ENCODE data around the gene PLEKHA6.

Gene PLEKHA6

DNA sequence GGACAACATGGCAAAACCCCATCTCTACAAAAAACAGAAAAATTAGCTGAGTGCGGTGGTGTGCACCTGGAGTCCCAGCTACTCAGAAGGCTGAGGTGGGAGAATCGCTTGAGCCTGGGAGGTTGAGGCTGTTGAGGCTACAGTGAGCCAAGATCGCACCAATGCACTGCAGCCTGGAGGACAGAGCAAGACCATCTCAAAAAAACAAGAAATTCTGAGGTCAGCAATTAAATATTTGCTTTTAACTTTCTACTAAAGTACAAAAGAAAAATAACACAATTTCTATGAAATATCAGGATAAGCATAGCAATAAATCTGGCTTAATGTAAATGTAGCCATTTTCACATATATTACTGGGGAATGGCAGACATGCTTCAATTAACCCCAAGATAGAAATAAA lies 42.0 kb upstream of the PLEKHA6 start:
- Histone ChIP-seq H3K79me2 (ENCODE audit: control insufficient read depth, low read length) (peaks cover 53% of the 10 kb centered on the region), H3K36me3 (ENCODE audit: control insufficient read depth, low read length) (peaks cover 93% of the 10 kb centered on the region)

DNA sequence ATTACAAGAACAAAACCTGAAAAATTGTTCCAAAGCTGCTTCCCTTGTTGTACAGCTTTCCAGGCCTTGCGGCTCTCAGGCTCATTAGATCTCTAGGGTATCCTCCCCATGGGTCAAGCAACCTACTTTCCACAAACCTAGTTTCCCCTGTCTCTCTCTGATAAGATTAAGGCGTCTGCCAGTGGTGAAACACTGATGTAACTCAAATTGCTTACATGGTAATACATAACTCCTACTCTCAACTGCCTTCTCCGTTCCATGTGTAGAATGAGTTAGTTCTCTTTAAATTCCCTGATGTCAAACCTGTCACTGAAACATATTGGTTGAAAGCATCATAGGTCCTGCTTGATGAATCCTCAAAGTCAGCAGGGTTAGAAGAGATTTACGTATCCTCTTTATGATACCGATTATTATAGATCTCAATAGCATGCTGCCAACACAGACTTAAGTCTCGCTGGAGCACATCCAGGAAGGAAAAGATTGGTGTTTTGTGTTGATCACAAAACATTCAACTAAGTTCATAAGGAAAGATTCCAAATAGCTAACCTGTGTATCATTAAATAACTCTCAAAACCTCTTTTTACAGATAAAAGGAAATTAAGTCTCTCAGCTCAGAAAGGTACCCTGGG lies 41.3 kb upstream of the PLEKHA6 start:
- no peak overlapping the region for H3K4me3 ChIP-seq (ENCODE audit: low read length)

More for the DNA sequence above, 42.0 kb upstream of the PLEKHA6 start:
- Histone ChIP-seq H3K9me3 (ENCODE audit: control insufficient read depth, insufficient read depth, low read length) (no peaks in the 10 kb centered on the region), H3K4me1 (ENCODE audit: control insufficient read depth, low read length) (peaks cover 15% of the 10 kb centered on the region), H3F3A (ENCODE audit: control insufficient read depth, insufficient read depth) (peaks cover 47% of the 10 kb centered on the region), H4K20me1 (ENCODE audit: control insufficient read depth, insufficient read depth, low read depth, low read length) (peaks cover 22% of the 10 kb centered on the region), H3K27ac (ENCODE audit: low read depth, low read length) (no peak overlapping the region), H3K4me3 (ENCODE audit: low read length) (no peak overlapping the region), H3K9me2 (replicated peaks; ENCODE audit: control insufficient read depth, low read length) (no peaks in the 10 kb centered on the region), H3K27me3 (ENCODE audit: control insufficient read depth, low read length) (no peaks in the 10 kb centered on the region), H3K4me2 (ENCODE audit: low read length) (no peak overlapping the region)
- TF ChIP-seq, protein P1, sequence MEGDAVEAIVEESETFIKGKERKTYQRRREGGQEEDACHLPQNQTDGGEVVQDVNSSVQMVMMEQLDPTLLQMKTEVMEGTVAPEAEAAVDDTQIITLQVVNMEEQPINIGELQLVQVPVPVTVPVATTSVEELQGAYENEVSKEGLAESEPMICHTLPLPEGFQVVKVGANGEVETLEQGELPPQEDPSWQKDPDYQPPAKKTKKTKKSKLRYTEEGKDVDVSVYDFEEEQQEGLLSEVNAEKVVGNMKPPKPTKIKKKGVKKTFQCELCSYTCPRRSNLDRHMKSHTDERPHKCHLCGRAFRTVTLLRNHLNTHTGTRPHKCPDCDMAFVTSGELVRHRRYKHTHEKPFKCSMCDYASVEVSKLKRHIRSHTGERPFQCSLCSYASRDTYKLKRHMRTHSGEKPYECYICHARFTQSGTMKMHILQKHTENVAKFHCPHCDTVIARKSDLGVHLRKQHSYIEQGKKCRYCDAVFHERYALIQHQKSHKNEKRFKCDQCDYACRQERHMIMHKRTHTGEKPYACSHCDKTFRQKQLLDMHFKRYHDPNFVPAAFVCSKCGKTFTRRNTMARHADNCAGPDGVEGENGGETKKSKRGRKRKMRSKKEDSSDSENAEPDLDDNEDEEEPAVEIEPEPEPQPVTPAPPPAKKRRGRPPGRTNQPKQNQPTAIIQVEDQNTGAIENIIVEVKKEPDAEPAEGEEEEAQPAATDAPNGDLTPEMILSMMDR (IDR thresholded peaks at IDR 0.05; ENCODE audit: low read depth, low read length, poor library complexity, severe bottlenecking) = no peak
- no peak for TF ChIP-seq EZH2phosphoT487 (IDR thresholded peaks at IDR 0.05; ENCODE audit: borderline replicate concordance, low read length)

DNA sequence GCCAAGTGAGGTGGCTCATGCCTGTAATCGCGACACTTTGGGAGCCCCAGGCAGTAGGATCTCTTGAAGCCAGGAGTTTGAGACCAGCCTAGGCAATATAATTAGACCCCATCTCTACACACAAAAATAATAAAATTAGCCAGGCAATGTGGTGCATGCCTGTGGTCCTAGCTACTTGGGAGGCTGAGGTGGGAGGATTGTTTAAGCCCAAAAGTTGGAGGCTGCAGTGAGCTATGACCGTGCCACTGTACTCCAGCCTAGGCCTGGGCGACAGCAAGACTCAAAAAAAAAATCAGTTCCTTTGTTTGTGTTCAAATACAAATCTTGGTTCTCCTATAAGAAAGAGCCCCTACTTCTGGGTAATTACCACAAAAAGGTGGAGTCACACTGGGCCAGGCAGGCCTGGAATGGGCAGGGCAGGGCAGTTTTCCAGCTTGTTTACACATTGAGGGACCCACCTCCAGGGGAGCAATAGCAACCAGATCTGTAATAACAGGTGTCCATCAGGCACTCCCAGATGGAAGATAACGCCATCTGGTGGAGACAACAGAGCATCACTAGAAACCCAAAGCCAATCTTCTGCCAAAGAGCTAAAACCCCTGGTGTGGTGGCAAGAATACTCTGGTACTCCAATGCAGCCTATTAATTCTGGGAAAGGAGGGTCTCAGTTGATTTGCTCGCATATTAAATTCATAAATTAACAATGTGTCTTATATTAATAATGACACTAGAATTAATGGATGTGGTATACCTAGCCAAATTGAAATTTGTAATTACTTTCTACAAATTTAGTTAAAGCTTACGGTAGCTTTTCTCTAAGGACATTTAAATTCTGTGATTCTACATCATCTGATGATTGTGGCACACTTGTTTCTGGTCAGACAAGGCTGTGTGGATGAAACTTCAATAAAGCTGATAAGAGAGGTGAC lies 38.7 kb upstream of the PLEKHA6 start:
- Histone ChIP-seq H3K4me1 (ENCODE audit: control insufficient read depth, low read length) (no peaks in the 10 kb centered on the region), H3K4me2 (ENCODE audit: low read length) (no peak overlapping the region), H3K36me3 (ENCODE audit: control insufficient read depth, low read length) (peaks cover 61% of the 10 kb centered on the region), H3K4me3 (ENCODE audit: low read length) (no peak overlapping the region), H3K27me3 (ENCODE audit: control insufficient read depth, low read length) (no peaks in the 10 kb centered on the region), H4K20me1 (ENCODE audit: control insufficient read depth, insufficient read depth, low read depth, low read length) (no peaks in the 10 kb centered on the region), H3K27ac (ENCODE audit: low read depth, low read length) (no peak overlapping the region), H3K9me3 (ENCODE audit: control insufficient read depth, insufficient read depth, low read length) (no peaks in the 10 kb centered on the region), H3K79me2 (ENCODE audit: control insufficient read depth, low read length) (peaks cover 21% of the 10 kb centered on the region), H3K9me2 (replicated peaks; ENCODE audit: control insufficient read depth, low read length) (no peaks in the 10 kb centered on the region), H3F3A (ENCODE audit: control insufficient read depth, insufficient read depth) (peaks cover 39% of the 10 kb centered on the region)
- TF ChIP-seq, protein P1 (IDR thresholded peaks at IDR 0.05; ENCODE audit: low read depth, low read length, poor library complexity, severe bottlenecking) = peak; percentile 88
- no peak for TF ChIP-seq EZH2phosphoT487 (IDR thresholded peaks at IDR 0.05; ENCODE audit: borderline replicate concordance, low read length)

More for the DNA sequence above, 41.3 kb upstream of the PLEKHA6 start:
- Histone ChIP-seq H3K4me2 (ENCODE audit: low read length) (no peak overlapping the region), H3K9me3 (ENCODE audit: control insufficient read depth, insufficient read depth, low read length) (no peaks in the 10 kb centered on the region), H3F3A (ENCODE audit: control insufficient read depth, insufficient read depth) (peaks cover 47% of the 10 kb centered on the region), H3K27ac (ENCODE audit: low read depth, low read length) (no peak overlapping the region), H3K79me2 (ENCODE audit: control insufficient read depth, low read length) (peaks cover 46% of the 10 kb centered on the region), H3K27me3 (ENCODE audit: control insufficient read depth, low read length) (no peaks in the 10 kb centered on the region), H3K9me2 (replicated peaks; ENCODE audit: control insufficient read depth, low read length) (no peaks in the 10 kb centered on the region), H4K20me1 (ENCODE audit: control insufficient read depth, insufficient read depth, low read depth, low read length) (peaks cover 16% of the 10 kb centered on the region), H3K4me1 (ENCODE audit: control insufficient read depth, low read length) (peaks cover 8% of the 10 kb centered on the region), H3K36me3 (ENCODE audit: control insufficient read depth, low read length) (peaks cover 86% of the 10 kb centered on the region)
- no peak for TF ChIP-seq EZH2phosphoT487 (IDR thresholded peaks at IDR 0.05; ENCODE audit: borderline replicate concordance, low read length)

Measured in DOHH2 (cell line).